HG03521 (cell line): Measurements from ENCODE around the gene MFAP4.

ENCODE experiments used
- ATAC-seq: cut with Tn5 transposase; IDR thresholded peaks from one replicate; pipeline ENCODE4 v1.9.1; 2021; ENCODE audit warnings: mild to moderate bottlenecking, moderate library complexity; ENCODE audit not compliant: unreplicated experiment

MFAP4 gene, protein sequence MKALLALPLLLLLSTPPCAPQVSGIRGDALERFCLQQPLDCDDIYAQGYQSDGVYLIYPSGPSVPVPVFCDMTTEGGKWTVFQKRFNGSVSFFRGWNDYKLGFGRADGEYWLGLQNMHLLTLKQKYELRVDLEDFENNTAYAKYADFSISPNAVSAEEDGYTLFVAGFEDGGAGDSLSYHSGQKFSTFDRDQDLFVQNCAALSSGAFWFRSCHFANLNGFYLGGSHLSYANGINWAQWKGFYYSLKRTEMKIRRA

DNA sequence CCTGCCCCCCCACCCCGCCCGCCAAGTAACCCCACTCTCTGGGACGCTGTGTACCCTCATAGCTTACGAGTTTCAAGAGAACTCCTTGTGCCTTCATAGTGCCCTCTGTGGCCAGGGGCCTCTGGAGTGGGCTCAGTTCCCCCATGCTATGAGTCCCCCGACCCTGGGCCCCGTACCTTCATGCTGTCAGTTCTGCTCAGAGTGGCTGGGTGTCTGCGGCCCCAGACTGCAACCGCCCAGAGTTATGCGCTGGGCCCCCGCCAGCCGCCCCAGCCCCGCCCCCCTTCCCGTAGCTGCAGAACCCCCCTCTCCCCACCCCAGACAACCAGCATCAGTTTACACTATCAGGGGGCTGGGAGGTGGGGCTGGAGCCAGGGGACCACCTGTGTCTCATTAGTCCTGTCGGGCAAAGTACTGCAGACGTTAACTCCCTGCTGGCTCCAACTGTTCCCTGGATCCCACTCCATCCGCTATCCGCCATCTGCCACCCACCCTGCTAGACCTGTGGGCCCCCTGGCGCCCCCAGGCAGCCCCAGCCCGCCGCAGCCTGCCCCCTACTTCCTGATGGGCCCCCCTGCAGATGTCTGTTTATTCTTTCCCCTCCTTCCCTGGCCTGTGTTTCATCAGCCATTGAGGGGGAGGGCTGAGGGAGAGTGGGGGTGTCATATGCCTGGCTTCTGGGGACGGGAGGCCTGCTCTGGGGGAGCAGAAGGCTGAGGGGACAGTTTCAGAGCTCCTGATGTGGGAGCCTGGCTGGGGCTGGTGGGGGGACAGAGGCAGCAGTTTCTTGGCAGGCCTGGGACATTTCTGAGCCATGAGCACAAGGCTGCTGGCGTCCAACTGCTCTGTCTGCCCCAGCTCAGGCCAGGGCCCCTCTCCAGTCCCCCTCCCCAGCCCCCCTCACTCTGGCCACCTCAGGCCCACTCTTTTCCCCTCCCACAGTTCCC, at the start of gene MFAP4:
TSS of gene MFAP4 (minus strand) at position 217 of the 947 bp plus-strand sequence. CDS start at position 182, 35 bp downstream.
- ATAC-seq: no peak

DNA sequence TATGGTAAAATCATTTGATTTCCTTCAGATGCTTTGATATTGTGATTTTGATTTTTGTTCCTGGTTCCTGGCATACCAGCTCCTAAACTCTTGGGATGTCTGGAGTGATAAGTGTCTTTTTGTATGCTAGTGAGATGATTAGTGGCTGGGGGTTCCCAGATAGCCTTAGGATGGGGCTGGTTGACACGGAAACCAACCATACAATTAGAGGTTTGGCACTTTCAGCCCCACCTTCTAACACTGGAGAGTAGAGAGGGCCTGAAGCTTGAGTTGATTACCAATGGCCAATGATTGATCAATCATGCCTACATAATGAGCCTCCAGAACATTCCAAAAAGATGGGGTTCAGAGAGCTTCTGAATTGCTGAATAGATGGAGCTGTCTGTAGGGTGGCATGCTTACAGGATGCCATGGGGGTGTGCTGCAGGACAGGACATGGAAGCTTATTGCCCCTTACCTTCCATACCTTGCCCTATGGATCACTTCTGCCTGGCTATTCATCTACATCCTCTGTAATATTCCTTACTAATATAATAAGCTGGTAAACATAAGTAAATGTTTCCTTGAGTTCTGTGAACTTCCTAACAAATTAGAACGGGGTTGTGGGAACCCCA, 46.8 kb upstream of the MFAP4 start:
- no peak for ATAC-seq

DNA sequence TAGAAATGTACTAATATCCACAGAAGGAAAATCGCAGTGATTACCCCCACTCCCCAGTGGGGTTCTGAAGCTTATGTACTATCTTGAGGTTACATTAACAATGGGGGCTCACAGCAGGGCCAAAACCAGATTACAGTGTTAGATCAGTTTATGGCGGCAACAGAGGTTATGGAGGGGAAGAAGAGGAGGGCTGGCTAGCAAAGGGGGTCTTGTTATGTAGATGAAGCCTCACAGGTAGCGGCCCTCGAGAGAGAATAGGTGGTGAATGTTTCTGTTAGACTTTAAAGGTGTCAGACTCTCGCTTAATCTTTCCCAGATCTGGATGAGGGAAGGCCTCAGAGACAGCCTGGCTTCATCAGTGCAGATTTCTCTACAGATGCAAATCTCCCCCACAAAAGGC, 46.3 kb upstream of the MFAP4 start:
- ATAC-seq: no peak

DNA sequence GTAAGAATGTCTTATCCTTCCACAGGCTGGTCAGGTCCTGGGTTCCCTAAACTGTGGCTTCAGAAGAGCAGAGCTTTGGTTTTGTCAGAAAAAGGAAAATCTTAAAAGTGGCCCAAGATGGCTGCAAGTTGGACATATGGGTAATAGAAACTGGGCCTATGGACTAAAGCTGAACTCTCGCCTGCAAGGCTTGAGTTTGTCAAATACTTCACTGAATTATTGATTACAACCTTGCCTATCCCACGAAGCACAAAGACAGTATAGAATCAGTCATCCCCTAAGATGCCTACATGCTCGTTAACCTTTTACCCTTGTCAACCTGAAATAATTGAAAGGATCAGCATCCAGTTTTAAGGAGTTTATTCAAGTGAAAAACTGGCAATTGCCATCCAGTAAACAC, 44.7 kb upstream of the MFAP4 start:
- ATAC-seq: no peak

DNA sequence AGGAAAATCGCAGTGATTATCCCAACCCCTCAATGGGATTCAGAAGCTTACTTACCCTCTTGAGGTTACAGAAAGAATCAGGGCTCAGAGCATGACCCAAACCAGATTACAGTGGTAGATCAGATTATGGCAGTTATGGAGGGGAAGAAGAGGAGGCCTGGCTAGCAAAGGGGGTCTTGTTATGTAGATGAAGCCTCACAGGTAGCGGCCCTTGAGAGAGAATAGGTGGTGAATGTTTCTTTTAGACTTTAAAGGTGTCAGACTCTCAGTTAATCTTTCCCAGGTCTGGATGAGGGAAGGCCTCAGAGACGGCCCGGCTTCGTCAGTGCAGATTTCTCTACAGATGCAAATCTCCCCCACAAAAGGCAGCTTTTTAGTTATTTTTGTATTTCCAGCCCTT, 39.6 kb upstream of the MFAP4 start:
- ATAC-seq: no peak

DNA sequence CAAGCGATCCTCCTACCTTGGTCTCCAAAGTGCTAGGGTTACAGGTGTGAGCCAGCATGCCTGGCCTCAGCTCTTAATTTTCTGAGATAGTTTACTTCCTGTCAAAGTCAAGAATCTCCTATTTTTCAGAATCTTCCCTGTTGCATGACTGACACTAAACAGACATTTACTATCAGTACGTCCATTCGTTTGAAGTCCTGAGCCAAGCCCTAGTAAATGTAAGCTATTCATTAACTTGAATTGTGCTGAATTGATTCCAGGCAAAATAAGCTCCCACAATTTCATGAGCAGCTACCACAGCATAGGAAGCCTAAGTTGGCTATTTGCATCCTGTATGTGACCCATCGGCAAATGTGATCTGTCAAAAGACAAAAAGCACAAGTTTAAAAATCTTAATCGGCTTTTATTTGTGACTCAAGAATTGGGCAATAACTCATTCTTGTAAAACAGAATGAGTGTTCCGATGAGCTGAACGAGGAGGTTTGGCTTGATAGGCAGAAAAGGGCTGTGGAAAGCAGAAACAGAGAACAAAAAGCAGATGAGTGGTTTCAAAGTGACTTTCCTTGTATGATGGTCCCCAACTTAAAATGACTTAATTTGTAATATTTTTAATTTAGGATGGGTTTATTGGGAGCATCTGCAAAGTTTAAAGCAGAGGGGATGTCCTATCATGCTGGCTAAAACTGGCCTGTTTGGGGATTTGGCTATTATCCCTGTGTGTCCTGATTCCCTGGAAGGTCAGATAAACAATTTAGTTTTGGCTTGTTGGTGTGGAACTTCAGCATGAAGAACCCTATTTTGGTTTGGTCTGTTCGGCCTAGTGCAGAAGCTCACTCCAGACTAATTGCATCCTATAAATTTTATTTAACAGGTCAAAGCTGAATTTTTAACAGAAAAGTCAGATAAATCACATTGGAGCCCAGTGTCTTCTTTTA, 38.2 kb upstream of the MFAP4 start:
- no peak for ATAC-seq

DNA sequence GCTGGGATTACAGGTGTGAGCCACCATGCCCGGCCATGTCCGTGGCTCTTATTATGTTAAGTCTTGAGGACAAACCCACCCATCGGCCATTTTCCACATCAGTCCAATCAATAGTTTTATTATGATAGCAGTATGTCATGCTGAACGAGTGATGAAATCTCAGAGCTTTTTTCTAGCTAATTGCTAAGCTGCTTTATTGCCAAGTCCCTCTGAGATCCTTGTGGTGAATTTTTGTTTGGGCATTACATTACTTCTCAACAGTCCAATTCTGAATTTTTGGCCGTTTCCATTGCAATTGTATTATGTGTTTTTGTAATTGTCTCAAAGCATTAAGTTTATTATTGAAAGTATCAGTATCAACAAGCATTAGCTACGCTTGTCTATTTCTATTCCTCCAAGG, 34.9 kb upstream of the MFAP4 start:
- ATAC-seq: no peak

DNA sequence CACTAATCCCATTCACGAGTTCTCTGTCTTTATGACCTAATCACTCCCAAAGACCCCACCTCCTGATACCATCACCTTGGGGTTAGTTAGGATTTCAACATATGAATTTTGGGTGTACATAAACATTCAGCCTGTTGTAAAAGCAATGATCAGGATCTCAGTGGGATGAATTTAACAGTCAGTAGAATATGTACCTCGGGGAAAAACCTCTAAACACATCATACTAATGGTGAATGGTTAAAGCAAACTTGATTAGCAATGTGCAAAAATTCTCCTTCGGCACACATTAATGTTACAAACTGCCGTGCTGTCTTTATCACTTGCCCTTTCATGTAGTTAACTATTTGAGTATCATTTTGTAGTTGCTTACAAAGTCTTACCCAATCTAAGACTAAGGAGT, 34.2 kb upstream of the MFAP4 start:
- ATAC-seq: no peak

DNA sequence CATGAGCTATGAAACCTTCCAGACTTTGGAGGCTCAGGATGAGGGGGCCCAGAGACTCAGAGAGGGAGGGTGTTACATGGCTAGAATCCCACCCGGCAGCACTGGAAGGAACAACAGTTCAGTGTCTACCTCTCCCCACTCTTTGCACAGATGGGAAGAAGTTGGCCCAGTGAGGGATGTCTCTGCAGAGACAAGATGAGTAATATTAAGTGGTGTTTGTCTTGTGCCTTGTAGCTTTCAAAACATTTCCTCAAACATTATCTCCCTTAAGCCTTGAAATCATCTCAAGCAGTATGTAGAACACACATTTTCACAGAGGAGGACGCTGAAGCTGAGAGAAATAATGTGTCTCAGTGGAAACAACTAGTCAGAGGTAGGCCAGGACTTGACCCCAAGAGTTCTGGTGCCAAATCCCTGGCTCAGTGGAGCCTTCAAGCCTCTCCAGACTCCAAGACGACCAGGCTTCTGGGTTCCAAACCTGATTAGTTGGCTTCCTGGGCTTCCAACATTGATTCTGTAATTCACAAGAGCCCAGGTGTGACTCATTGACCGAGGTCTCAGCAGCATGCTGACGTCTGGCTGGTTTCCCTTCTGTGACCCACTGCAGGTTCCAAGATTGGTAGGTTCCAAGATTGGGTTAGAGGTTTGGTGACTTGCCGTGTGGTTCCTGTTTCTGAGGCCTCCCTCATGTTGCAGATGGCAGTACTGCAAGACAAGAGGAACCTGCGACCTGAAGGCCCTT, 31.4 kb upstream of the MFAP4 start:
- no peak for ATAC-seq

DNA sequence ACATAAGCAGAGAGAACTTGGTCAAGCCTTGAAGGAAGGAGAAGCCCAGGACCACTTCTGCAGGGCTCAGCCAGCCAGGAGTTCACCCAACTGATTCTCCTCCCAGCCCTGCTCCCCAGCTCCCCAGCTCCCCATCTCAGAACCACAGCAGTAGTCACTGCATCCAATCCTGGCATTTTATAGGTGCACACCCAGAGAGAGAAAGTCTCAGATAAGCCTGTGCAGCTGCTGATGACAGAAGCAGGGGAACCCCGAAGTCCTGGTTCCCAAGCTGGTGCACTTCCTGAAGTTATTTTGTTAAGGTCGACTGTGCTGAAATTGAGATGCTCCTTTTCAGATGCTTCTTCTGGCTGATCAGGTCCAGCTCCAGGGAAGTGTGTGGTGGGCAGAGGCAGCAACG, 30.6 kb upstream of the MFAP4 start:
- no peak for ATAC-seq

DNA sequence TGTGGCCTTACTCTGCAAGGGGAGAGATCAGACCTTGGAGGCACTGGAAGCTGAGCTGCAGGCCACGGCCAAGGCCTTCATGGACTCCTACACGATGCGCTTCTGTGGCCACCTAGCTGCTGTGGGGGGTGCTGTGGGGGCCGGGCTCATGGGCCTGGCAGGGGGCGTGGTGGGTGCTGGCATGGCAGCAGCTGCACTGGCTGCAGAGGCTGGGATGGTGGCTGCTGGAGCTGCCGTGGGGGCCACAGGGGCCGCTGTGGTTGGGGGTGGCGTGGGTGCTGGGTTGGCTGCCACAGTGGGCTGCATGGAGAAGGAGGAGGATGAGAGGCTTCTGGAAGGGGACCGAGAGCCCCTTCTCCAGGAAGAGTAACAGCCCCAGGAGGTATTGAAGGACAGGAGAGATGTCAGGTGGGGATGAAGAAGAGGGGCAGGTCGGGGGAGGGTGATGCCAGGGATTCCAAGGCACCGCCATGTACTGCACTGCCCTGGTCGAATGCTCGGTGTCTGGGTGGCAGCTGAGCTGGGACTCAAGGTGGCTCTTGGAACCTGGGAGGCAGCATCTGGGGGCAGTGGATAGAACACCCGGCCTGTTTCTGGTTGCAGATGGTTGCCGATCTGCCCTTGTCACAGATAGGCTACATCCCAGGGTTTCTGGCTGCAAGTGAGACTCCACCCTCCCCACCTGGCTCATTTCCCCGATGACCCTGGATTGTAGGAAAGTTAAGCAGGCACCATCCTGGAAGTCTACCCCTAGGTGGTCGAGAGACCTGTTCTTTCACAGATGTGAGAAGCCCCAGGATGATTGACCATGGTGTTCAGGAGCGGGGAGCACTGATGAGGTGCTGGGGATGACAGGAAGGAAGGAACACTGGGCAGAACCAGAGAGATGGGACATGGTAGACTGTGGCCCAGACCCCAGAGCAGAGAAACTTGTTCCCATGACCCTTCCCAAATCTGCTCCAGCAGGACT, 29.1 kb upstream of the MFAP4 start:
- ATAC-seq: no peak

DNA sequence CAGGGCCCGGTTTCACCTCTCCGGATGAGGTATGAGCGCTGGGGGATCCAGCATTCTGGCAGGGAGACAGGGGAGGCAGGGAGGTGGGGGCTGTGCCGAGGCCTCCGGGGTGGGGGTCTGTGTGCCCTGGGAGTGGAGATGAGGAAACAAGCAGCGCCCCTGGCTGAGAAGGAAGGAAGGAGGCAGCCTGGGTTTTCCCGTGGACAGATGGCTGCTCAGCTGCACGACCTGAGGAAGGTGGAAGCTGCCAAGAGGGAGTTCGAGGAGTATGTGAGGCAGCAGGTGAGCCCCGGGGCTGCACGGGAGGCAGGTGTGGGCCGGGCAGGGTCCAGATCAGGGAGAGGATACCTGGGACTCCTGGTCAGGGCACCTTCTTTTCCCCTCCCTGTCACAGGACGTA, 28.3 kb upstream of the MFAP4 start:
- no peak for ATAC-seq

DNA sequence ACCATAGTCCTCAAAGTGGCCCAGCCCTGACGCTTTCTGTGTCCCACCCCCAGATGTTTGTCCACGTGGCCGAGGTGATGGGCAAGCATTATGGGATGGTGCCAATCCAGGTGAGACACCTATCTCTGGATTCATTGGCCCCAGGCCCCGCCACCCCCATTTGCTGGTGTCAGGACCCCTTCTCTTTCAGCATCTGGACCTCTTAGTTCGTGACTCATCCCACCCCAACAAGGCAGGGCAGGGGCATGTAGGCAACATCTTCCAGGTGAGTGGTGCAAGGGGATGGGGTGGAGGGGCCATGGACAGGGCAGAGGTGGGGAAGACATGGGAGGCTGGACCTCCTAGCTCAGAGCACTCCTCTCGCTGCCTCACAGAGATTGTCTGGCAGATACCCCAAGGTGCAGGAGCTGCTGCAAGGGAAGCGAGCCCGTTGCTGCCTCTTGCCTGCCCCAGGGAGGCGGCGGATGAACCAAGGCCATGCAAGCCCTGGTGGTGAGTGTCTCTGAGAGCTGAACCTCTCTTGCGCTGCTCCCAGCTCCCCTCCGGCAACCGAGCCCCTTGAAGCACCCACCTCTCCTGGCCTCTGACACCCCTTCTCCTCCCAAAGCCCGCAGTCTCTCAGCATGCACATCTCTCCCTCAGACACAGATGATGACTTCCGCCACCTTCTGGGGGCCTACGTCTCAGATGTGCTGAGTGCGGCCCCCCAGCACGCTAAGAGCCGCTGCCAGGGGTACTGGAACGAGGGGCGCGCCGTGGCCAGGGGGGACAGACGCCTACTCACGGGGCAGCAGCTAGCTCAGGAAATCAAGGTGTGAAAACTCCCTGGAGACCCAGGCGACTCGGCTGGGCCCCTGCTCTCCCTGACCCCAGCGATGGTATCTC, 27.6 kb upstream of the MFAP4 start:
- no peak for ATAC-seq

DNA sequence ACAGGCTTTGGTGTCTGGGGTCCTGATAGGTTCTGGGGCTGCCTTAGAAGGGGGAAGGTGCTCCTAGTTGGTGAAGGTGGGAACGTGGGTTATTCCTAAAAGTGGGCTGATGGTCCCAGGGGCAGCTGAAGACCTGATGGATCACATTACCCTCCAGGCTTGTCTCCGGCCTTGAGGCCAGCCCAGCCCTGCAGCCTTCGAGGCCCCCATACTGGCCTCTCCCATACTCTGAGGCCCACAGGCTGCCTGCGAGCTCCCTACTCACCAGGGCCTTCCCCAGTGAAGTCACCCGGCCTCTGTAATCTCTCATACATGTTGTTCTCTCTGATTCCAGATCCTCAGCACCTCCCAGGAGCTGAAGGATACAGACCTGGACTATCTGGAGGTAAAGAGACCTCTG, 26.8 kb upstream of the MFAP4 start:
- ATAC-seq: no peak

DNA sequence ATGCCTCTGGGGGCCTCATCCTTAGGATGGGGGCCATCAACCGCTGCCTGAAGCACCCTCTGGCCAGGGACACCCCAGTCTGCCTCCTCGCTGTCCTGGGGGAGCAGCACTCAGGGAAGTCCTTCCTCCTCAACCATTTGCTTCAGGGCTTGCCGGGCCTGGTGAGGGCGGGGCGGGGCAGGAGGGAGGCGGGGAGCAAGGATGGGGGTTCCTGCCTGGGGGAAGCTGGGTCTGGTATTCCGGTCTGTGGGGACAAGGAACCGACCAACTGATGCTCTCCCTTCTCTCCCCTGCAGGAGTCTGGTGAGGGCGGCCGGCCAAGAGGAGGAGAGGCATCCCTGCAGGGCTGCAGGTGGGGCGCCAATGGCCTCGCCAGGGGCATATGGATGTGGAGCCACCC, 26.0 kb upstream of the MFAP4 start:
- no peak for ATAC-seq

DNA sequence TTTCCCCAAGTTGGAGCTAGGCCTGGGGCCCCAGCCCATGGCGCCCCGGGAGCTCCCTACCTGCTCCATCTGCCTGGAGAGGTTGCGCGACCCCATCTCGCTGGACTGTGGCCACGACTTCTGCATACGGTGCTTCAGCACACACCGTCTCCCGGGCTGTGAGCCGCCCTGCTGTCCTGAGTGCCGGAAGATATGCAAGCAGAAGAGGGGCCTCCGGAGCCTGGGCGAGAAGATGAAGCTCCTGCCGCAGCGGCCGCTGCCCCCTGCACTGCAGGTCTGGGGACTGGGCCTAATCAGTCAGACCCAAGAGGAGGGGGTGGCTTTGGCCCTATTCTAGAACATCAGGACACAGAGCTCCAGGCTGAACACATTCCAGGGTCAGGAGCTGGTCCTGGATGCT, 25.5 kb upstream of the MFAP4 start:
- ATAC-seq: no peak

DNA sequence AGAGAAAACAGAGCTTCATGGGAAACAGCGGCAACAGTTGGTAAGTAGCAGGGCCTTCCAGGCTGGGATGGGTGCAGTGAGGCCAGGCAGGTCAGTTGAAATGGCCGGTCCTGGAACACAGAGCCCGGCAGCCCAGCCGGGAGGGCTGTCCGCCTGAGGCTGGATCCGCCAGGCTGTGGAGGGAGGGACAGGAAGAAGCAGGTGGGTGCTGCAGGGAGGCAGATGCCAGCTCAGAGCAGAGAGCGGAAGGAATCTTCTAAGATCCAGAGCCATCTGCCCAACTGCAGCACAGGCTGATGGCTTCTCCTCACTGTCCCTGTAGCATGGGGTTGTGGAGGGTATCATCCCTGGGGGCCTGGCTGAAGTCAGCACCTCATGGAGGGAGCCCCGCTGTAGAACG, 24.6 kb upstream of the MFAP4 start:
- no peak for ATAC-seq
